ENCODE measurements around the gene PHF23.
A peak's percentile ranks its signal among the peaks of the same experiment; 100 is the strongest.

PHF23 gene

GRCh38 chr17:7204828-7205461 lies 34.3 kb downstream of the PHF23 start:
- no peak for TF ChIP-seq POLR2A (IDR thresholded peaks at IDR 0.05; ENCODE audit: extremely low read depth, insufficient read length)
- TF ChIP-seq, protein P1, sequence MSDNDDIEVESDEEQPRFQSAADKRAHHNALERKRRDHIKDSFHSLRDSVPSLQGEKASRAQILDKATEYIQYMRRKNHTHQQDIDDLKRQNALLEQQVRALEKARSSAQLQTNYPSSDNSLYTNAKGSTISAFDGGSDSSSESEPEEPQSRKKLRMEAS (IDR thresholded peaks at IDR 0.05; ENCODE audit: low read depth, low read length), result no peak
- no peak for TF ChIP-seq CTCF (IDR thresholded peaks at IDR 0.05; ENCODE audit: low read depth, low read length)
- TF ChIP-seq MYC (IDR thresholded peaks at IDR 0.05; ENCODE audit: low read depth, low read length), result no peak
- no peak overlapping the region for H3K4me3 ChIP-seq (ENCODE audit: low read depth, low read length)
- peak; percentile 8 for DNase-seq (ENCODE audit: low read depth)

- no peak for DNase-seq (ENCODE audit: low read depth)
- H3K4me3 ChIP-seq (ENCODE audit: low read depth, low read length), result no peak overlapping the region
- no peak for TF ChIP-seq CTCF (IDR thresholded peaks at IDR 0.05; ENCODE audit: low read depth, low read length)
- no peak for TF ChIP-seq POLR2A (IDR thresholded peaks at IDR 0.05; ENCODE audit: extremely low read depth, insufficient read length)
- TF ChIP-seq, protein P1 (IDR thresholded peaks at IDR 0.05; ENCODE audit: low read depth, low read length), result no peak
- TF ChIP-seq MYC (IDR thresholded peaks at IDR 0.05; ENCODE audit: low read depth, low read length), result no peak
Measured at GRCh38 chr17:7204336-7204735, 34.9 kb downstream of the PHF23 start.

GRCh38 chr17:7203391-7203790 lies 35.9 kb downstream of the PHF23 start:
- TF ChIP-seq CTCF (IDR thresholded peaks at IDR 0.05; ENCODE audit: low read depth, low read length), result no peak
- TF ChIP-seq MYC (IDR thresholded peaks at IDR 0.05; ENCODE audit: low read depth, low read length), result no peak
- TF ChIP-seq, protein P1 (IDR thresholded peaks at IDR 0.05; ENCODE audit: low read depth, low read length), result no peak
- TF ChIP-seq POLR2A (IDR thresholded peaks at IDR 0.05; ENCODE audit: extremely low read depth, insufficient read length), result no peak
- DNase-seq (ENCODE audit: low read depth), result no peak
- H3K4me3 ChIP-seq (ENCODE audit: low read depth, low read length), result no peak overlapping the region

DNA sequence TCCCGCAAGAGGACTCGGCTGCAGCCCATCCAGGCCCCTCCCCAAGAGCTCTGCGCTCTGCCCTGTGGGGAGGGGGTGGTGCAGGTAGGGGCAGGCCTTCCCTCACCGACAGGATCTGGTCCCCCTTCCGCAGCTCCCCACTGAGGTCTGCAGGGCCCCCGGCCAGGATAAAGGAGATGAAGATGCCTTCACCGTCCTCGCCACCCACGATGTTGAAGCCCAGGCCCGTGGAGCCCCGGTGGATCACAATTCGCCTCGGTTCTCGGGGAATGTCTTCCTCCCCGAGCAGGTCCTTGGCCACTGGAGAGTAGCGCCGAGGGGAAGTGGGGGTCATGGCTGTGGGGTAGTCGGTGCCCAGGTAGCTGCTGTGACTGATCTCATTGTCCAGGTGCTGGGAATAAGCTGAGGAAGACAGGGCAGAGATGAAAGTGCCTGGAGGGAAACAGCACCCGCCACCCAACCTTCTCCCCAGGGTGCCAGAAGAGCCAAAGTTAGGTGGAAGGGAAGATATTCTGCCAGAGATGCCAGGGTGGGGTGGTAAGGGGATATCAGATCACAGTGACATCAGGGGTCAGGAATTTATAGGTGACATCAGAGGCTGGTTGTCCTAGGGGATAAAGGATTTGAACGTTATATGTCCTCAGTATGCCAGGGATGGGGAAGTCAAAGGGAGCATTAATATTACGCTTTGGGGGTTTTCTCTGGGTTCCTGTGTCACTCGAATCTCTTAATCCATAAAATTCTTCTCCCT lies 42.4 kb downstream of the PHF23 start:
- no peak overlapping the region for H3K4me3 ChIP-seq (ENCODE audit: low read depth, low read length)
- no peak for DNase-seq (ENCODE audit: low read depth)
- TF ChIP-seq MYC (IDR thresholded peaks at IDR 0.05; ENCODE audit: low read depth, low read length), result no peak
- no peak for TF ChIP-seq POLR2A (IDR thresholded peaks at IDR 0.05; ENCODE audit: extremely low read depth, insufficient read length)
- TF ChIP-seq, protein P1 (IDR thresholded peaks at IDR 0.05; ENCODE audit: low read depth, low read length), result no peak
- no peak for TF ChIP-seq CTCF (IDR thresholded peaks at IDR 0.05; ENCODE audit: low read depth, low read length)

GRCh38 chr17:7195971-7196370 lies 43.3 kb downstream of the PHF23 start:
- TF ChIP-seq, protein P1 (IDR thresholded peaks at IDR 0.05; ENCODE audit: low read depth, low read length), result no peak
- TF ChIP-seq MYC (IDR thresholded peaks at IDR 0.05; ENCODE audit: low read depth, low read length), result no peak
- no peak for TF ChIP-seq POLR2A (IDR thresholded peaks at IDR 0.05; ENCODE audit: extremely low read depth, insufficient read length)
- TF ChIP-seq CTCF (IDR thresholded peaks at IDR 0.05; ENCODE audit: low read depth, low read length), result no peak
- no peak overlapping the region for H3K4me3 ChIP-seq (ENCODE audit: low read depth, low read length)
- DNase-seq (ENCODE audit: low read depth), result no peak

Measured in NB4 (cell line).